HG03135 (cell line): ENCODE measurements around the gene IMPG2.

Source experiments
- ATAC-seq: cut with Tn5 transposase; IDR thresholded peaks from one replicate; pipeline ENCODE4 v1.9.1; 2021; ENCODE audit warnings: mild to moderate bottlenecking, moderate library complexity; ENCODE audit not compliant: unreplicated experiment

The IMPG2 gene

GRCh38 chr3:101189796-101190195 lies 130.6 kb downstream of the IMPG2 start:
- ATAC-seq, result no peak

DNA sequence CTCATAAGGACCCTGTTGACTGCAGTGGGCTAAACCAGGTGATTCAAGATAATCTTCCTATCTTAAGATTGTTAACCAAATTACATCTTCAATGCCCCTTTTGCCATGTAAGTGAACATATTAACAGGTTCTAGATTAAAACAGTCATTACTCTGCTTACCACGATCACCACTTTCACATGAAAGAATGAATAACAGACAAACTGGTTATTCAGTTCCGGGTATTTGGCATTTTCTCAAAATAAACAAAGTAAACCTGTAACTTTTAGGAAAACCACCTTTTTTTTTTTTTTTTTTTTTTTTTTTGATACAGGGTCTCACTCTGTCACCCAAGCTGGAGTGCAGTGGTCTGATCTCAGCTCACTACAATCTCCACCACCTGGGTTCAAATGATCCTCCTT lies 131.2 kb downstream of the IMPG2 start:
- no peak for ATAC-seq

- ATAC-seq, result no peak
Measured at GRCh38 chr3:101185341-101185740, 135.0 kb downstream of the IMPG2 start.

DNA sequence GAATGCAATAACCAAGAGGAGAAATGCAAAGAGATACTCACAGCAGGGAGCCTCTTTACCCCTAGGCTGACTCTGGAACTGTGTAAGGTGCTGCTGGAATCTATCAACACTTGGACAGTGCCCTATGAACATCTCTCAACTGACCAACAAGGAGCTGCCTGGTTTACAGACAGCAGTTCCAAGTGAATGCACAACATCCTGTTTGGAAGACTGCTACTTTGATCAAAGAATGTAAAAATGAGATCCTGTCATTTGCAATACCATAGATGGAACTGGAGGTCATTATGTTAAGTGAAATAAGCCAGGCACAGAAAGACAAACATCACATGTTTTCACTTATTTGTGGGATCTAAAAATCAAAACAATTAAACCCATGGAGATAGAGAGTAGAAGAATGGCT lies 136.3 kb downstream of the IMPG2 start:
- ATAC-seq, result no peak

DNA sequence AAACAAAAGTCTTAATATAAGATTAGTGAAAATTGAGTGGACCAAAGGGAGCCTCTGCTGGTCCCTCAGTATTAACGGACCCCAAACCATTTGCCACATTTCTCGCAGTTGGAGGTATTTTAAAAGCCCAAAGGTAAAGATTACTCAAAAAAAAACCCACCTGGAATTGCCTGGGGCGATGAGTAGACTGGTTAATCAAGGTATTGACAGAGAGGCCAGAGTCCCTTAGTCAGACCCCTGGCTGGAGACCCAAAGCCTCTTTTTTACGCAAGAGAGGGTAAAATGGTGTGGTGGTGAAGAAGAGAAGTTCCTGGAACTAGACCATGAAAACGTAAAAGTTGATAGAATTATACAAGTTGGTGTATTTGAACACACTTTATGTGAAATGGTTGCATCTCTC lies 137.2 kb downstream of the IMPG2 start:
- ATAC-seq, result no peak

- ATAC-seq, result no peak
Measured at GRCh38 chr3:101182734-101183133, 137.6 kb downstream of the IMPG2 start.

GRCh38 chr3:101181801-101182200 lies 138.6 kb downstream of the IMPG2 start:
- ATAC-seq, result no peak

DNA sequence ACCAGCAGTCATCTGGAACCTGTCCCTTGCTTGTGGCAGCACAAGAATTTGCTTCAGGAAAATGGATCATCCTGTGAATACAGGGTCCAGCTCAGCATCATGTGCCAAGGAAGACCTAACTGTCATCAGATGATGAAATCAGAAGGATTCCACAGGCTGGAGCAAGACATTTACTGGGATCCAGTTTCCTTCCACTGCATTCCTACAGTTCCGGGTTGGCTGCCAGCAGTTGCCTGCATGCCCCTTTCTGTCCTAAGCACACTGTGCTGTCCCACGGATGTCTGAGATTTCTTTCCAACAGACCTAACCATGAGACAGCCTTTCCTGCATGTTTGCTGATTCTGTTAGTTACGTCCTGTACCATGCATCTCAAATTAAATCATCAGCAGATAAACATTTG lies 140.7 kb downstream of the IMPG2 start:
- ATAC-seq, result no peak

DNA sequence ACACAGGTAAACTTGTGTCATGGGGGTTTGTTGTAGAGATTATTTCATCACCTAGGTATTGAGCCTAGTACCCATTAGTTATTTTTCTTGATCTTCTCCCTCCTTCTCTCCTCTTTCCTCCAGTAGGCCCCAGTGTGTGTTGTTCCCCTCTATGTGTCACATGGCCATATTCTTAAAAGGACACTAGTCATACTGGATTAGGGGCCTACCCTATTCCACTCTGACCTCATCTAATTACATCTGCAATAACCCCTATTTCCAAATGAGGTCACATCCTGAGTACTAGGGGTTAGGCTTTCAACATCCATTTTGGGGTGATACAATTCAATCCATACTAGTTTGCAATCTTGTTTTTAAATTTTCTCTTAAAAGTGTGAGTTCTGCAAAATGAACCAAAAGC lies 142.8 kb downstream of the IMPG2 start:
- no peak for ATAC-seq
